Uterus (tissue), 2 donors: ENCODE measurements around the gene THSD4.

Experiments used
- CTCF ChIP-seq, 4 experiments: fragments of 200-600 bp in 2 of 4; fragments of 450-650 bp in 2 of 4; sonication (generic) in 2 of 4; IDR thresholded peaks; one replicate each; pipeline ENCODE4 v1.5.1; 2016 to 2019; ENCODE audit warnings: antibody characterized with exemption in 4 of 4, mild to moderate bottlenecking in 2 of 4, moderate library complexity in 1 of 4
- POLR2A ChIP-seq, 2 donors: fragments of 450-650 bp; IDR thresholded peaks; one replicate each; pipeline ENCODE4 v1.6.1; 2016; ENCODE audit warnings: antibody characterized with exemption in 2 of 2, mild to moderate bottlenecking in 1 of 2, moderate library complexity in 1 of 2

- TF ChIP-seq POLR2A (IDR thresholded peaks at IDR 0.05), result no peak
- TF ChIP-seq CTCF (IDR thresholded peaks at IDR 0.05), result no peak
Measured at GRCh38 chr15:71215126-71215894, 100.0 kb downstream of the THSD4 start.
